ENCODE data around the gene RNF10. TPM values are rescaled to one million over a fixed set of nuclear protein-coding genes. Genes with fewer than 3 reads are reported as not detected.

Gene RNF10
- total and polyA plus RNA-seq, 9 of the 15 experiments (the other 6 are each of a cell fraction or from before 2014, with no cell fraction given): 43.0 to 139 (median 80.1) TPM

DNA sequence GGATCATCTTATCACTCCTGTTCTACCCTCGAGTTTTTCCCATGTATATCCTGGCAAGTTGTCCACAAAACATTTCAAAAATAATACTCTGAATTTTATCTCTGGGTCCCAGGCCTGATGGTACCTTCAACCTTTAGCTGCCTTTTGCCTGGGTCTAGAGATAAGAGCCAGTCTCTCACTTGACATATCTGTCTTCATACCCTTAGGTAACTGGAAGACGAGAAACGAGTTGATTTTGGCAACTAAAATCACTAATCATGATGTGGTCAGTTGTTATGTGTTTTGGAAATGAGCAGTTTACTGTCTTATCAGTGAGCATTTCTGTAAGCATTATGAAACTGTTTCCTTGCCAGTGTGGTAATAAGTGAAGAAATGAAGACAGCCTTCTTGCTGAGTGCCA is 6.3 kb downstream of the RNF10 start (continued):
- TF ChIP-seq, protein P1, sequence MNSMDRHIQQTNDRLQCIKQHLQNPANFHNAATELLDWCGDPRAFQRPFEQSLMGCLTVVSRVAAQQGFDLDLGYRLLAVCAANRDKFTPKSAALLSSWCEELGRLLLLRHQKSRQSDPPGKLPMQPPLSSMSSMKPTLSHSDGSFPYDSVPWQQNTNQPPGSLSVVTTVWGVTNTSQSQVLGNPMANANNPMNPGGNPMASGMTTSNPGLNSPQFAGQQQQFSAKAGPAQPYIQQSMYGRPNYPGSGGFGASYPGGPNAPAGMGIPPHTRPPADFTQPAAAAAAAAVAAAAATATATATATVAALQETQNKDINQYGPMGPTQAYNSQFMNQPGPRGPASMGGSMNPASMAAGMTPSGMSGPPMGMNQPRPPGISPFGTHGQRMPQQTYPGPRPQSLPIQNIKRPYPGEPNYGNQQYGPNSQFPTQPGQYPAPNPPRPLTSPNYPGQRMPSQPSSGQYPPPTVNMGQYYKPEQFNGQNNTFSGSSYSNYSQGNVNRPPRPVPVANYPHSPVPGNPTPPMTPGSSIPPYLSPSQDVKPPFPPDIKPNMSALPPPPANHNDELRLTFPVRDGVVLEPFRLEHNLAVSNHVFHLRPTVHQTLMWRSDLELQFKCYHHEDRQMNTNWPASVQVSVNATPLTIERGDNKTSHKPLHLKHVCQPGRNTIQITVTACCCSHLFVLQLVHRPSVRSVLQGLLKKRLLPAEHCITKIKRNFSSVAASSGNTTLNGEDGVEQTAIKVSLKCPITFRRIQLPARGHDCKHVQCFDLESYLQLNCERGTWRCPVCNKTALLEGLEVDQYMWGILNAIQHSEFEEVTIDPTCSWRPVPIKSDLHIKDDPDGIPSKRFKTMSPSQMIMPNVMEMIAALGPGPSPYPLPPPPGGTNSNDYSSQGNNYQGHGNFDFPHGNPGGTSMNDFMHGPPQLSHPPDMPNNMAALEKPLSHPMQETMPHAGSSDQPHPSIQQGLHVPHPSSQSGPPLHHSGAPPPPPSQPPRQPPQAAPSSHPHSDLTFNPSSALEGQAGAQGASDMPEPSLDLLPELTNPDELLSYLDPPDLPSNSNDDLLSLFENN (IDR thresholded peaks at IDR 0.05; ENCODE audit: low read depth in 2 of 2, low read length in 2 of 2): peak in 1 of 2 experiments; percentile 93; a peak in 2 of 4 replicates
- 0 out of 2 replicates have a peak, but pooled peaks have one; percentile 61 for TF ChIP-seq BACH1 (tag; IDR thresholded peaks at IDR 0.05)
- TF ChIP-seq ZEB2 (IDR thresholded peaks at IDR 0.05): peak; percentile 97
- TF ChIP-seq EHMT2 (IDR thresholded peaks at IDR 0.05): peak; percentile 73
- peak; percentile 98 for TF ChIP-seq SMARCC2 (IDR thresholded peaks at IDR 0.05; ENCODE audit: low read depth)
- TF ChIP-seq ARID1B (IDR thresholded peaks at IDR 0.05): peak; percentile 100
- TF ChIP-seq NFATC3 (IDR thresholded peaks at IDR 0.05): peak; percentile 90
- TF ChIP-seq HNRNPLL (IDR thresholded peaks at IDR 0.05; ENCODE audit: low read depth, low read length, poor library complexity, severe bottlenecking): no peak
- peak; percentile 98 for TF ChIP-seq PML (IDR thresholded peaks at IDR 0.05; ENCODE audit: low read length)
- TF ChIP-seq GATA2 (CRISPR knock-in tag; IDR thresholded peaks at IDR 0.05): peak; percentile 95
- peak; percentile 93 for TF ChIP-seq PHB2 (IDR thresholded peaks at IDR 0.05; ENCODE audit: low read depth)
- peak; percentile 65; the same call in 1 of the 2 replicates for TF ChIP-seq JUND (IDR thresholded peaks at IDR 0.05; ENCODE audit: borderline replicate concordance, low read depth, low read length)
- peak; percentile 58; the same call in 1 of the 3 replicates for TF ChIP-seq JUND (tag; IDR thresholded peaks at IDR 0.05; ENCODE audit: borderline replicate concordance, low read depth, low read length)
- TF ChIP-seq NCOA1 (IDR thresholded peaks at IDR 0.05; ENCODE audit: low read depth): peak; percentile 93
- peak; percentile 72 to 95; a peak in 3 of 4 replicates for TF ChIP-seq TEAD1 (CRISPR knock-in tag; IDR thresholded peaks at IDR 0.05)
- peak in 1 of 2 experiments; percentile 60 for TF ChIP-seq NCOA2 (IDR thresholded peaks at IDR 0.05; ENCODE audit: partially characterized antibody in 2 of 2)
- no peak for TF ChIP-seq NR2C2 (CRISPR knock-in tag; IDR thresholded peaks at IDR 0.05)
- peak; percentile 77 for TF ChIP-seq NR2C2 (tag; IDR thresholded peaks at IDR 0.05)
- TF ChIP-seq BCL6 (CRISPR knock-in tag; IDR thresholded peaks at IDR 0.05): no peak
- peak; percentile 99 for TF ChIP-seq SOX6 (IDR thresholded peaks at IDR 0.05)
- TF ChIP-seq, protein P2, sequence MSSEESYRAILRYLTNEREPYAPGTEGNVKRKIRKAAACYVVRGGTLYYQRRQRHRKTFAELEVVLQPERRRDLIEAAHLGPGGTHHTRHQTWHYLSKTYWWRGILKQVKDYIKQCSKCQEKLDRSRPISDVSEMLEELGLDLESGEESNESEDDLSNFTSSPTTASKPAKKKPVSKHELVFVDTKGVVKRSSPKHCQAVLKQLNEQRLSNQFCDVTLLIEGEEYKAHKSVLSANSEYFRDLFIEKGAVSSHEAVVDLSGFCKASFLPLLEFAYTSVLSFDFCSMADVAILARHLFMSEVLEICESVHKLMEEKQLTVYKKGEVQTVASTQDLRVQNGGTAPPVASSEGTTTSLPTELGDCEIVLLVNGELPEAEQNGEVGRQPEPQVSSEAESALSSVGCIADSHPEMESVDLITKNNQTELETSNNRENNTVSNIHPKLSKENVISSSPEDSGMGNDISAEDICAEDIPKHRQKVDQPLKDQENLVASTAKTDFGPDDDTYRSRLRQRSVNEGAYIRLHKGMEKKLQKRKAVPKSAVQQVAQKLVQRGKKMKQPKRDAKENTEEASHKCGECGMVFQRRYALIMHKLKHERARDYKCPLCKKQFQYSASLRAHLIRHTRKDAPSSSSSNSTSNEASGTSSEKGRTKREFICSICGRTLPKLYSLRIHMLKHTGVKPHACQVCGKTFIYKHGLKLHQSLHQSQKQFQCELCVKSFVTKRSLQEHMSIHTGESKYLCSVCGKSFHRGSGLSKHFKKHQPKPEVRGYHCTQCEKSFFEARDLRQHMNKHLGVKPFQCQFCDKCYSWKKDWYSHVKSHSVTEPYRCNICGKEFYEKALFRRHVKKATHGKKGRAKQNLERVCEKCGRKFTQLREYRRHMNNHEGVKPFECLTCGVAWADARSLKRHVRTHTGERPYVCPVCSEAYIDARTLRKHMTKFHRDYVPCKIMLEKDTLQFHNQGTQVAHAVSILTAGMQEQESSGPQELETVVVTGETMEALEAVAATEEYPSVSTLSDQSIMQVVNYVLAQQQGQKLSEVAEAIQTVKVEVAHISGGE (CRISPR knock-in tag; IDR thresholded peaks at IDR 0.05): peak in 1 of 3 experiments; percentile 83; a peak in 2 of 6 replicates
- peak; percentile 98 for TF ChIP-seq MTA2 (IDR thresholded peaks at IDR 0.05; ENCODE audit: low read depth)
- peak; percentile 39 for TF ChIP-seq ZNF239 (CRISPR knock-in tag; IDR thresholded peaks at IDR 0.05)
- peak; percentile 46 for TF ChIP-seq DACH1 (IDR thresholded peaks at IDR 0.05; ENCODE audit: partially characterized antibody)

Measured in K562 (cell line).